Vagina (tissue), 2 donors: ENCODE results near the gene RBM33. TPM values are rescaled to one million over a fixed set of nuclear protein-coding genes. Genes with fewer than 3 reads are reported as not detected.
A peak's percentile ranks its signal among the peaks of the same experiment; 100 is the strongest.

Experiments
- DNase-seq, 2 donors: peaks; one replicate each; pipeline ENCODE4 v3.0.0-alpha.2; 2017; ENCODE audit errors: extremely low spot score in 2 of 2
- H3K27ac ChIP-seq: fragments of 200-600 bp; sonication (generic); one replicate; pipeline ENCODE4 v1.5.1; 2019
- H3K27me3 ChIP-seq: fragments of 200-600 bp; sonication (generic); one replicate; pipeline ENCODE4 v1.5.1; 2019
- H3K36me3 ChIP-seq, 2 donors: fragments of 200-600 bp; sonication (generic); one replicate each; pipeline ENCODE4 v1.5.1; 2017 to 2019
- H3K4me1 ChIP-seq: fragments of 200-600 bp; sonication (generic); one replicate; pipeline ENCODE4 v1.5.1; 2019
- H3K4me3 ChIP-seq, 2 donors: fragments of 200-600 bp; sonication (generic); 1 replicate in 1 of 2; 2 replicates in 1 of 2; pipeline ENCODE4 v1.5.1; 2016 to 2019
- H3K9me3 ChIP-seq: fragments of 200-600 bp; sonication (generic); one replicate; pipeline ENCODE4 v1.5.1; 2019
- CTCF ChIP-seq, 3 experiments: fragments of 450-650 bp in 2 of 3; fragments of 200-600 bp in 1 of 3; sonication (generic) in 1 of 3; IDR thresholded peaks; one replicate each; pipeline ENCODE4 v1.5.1; 2017 to 2019; ENCODE audit warnings: antibody characterized with exemption in 3 of 3, mild to moderate bottlenecking in 2 of 3, moderate library complexity in 2 of 3
- POLR2A ChIP-seq, 2 donors: fragments of 450-650 bp; IDR thresholded peaks; one replicate each; pipeline ENCODE4 v1.6.1; 2017; ENCODE audit warnings: antibody characterized with exemption in 2 of 2, mild to moderate bottlenecking in 2 of 2, moderate library complexity in 2 of 2
- POLR2AphosphoS5 ChIP-seq, 2 donors: sonication (generic); formaldehyde crosslinking; IDR thresholded peaks; one replicate each; pipeline ENCODE4 v1.9.0; 2017; ENCODE audit warnings: antibody characterized with exemption in 2 of 2, mild to moderate bottlenecking in 2 of 2, low read depth in 1 of 2; ENCODE audit not compliant: insufficient read depth in 1 of 2
- intact Hi-C: fragments of 100-400 bp; cut with DNase I; formaldehyde crosslinking; loops from one replicate; pipeline ENCODE4 v1.15.1; 2023
- total RNA-seq: library from RNA; depleted of rRNA; stranded (reverse); fragments of >200 nt; gene quantifications from one replicate; pipeline ENCODE4 v1.2.3, GENCODE V29; 2016

Gene RBM33
- total RNA-seq, 1 donor from 2014 or later: 63.8 TPM

GRCh38 chr7:155602750-155603149 is 41.7 kb upstream of the RBM33 start:
- intact Hi-C loops: loop anchor here (5.0 kb wide), 1 partner anchor 145 kb away; no protein-coding TSS in a partner anchor
- Histone ChIP-seq H3K4me3 (no peak overlapping the region), H3K36me3 (no peaks in the 10 kb centered on the region), H3K27ac (no peak overlapping the region), H3K4me1 (no peaks in the 10 kb centered on the region), H3K27me3 (no peaks in the 10 kb centered on the region), H3K9me3 (no peaks in the 10 kb centered on the region)
- no peak for DNase-seq
- no peak for TF ChIP-seq CTCF (IDR thresholded peaks at IDR 0.05)
- TF ChIP-seq POLR2AphosphoS5 (IDR thresholded peaks at IDR 0.05; ENCODE audit: insufficient read depth in 1 of 2, low read depth in 1 of 2): no peak
- TF ChIP-seq POLR2A (IDR thresholded peaks at IDR 0.05): no peak

- no peaks in the 10 kb centered on the region for H3K4me1 ChIP-seq
- peak in 1 of 2 donors; percentile 70 for DNase-seq
- H3K27me3 ChIP-seq: no peaks in the 10 kb centered on the region
- H3K9me3 ChIP-seq: no peaks in the 10 kb centered on the region
- TF ChIP-seq POLR2AphosphoS5 (IDR thresholded peaks at IDR 0.05; ENCODE audit: insufficient read depth in 1 of 2, low read depth in 1 of 2) (no peak), CTCF (IDR thresholded peaks at IDR 0.05) (no peak), POLR2A (IDR thresholded peaks at IDR 0.05) (no peak)
- no peaks in the 10 kb centered on the region for H3K36me3 ChIP-seq
- no peak overlapping the region for H3K27ac ChIP-seq
- H3K4me3 ChIP-seq: no peak overlapping the region
- intact Hi-C loops: loop anchor here (5.0 kb wide), 1 partner anchor 144 kb away; no protein-coding TSS in a partner anchor
Measured at GRCh38 chr7:155603205-155603857, 41.1 kb upstream of the RBM33 start.

DNA sequence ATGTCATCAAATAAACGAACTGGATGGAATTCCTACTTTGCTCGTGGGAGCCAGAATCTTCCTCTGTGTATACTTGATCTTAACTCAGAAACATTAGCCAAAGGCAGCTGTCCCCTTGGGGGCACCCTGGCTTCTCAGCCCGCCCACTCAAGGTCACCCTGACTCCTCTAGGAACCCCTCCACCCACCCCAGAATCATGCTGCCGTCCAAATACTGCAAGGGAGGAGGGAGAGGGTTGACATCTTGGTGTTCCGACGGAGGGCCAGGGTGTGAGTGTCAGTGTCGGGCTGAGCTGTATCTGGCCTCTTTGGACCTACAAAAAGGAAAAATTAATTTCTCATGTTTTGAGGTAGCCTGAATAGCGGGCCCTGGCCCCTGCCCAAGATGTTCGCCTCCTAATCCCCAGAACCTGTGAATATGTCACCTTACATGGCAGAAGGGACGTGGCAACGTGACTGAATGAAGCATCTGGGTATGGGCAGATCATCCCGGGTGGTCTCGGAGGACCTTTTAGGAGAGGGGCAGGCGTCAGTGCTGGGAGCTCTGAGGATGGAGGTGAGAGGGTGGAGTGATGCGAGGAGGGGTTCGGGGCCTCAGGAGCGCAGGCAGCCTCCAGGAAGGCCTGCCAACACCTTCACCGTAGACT is 40.5 kb upstream of the RBM33 start:
- Histone ChIP-seq H3K9me3 (no peaks in the 10 kb centered on the region), H3K27ac (no peak overlapping the region), H3K36me3 (no peaks in the 10 kb centered on the region), H3K4me3 (no peak overlapping the region), H3K4me1 (no peaks in the 10 kb centered on the region), H3K27me3 (no peaks in the 10 kb centered on the region)
- TF ChIP-seq POLR2A (IDR thresholded peaks at IDR 0.05) (no peak), CTCF (IDR thresholded peaks at IDR 0.05) (no peak), POLR2AphosphoS5 (IDR thresholded peaks at IDR 0.05; ENCODE audit: insufficient read depth in 1 of 2, low read depth in 1 of 2) (no peak)
- intact Hi-C loops: loop anchor here (5.0 kb wide), 1 partner anchor 143 kb away; no protein-coding TSS in a partner anchor
- DNase-seq: peak in 1 of 2 donors; percentile 88

DNA sequence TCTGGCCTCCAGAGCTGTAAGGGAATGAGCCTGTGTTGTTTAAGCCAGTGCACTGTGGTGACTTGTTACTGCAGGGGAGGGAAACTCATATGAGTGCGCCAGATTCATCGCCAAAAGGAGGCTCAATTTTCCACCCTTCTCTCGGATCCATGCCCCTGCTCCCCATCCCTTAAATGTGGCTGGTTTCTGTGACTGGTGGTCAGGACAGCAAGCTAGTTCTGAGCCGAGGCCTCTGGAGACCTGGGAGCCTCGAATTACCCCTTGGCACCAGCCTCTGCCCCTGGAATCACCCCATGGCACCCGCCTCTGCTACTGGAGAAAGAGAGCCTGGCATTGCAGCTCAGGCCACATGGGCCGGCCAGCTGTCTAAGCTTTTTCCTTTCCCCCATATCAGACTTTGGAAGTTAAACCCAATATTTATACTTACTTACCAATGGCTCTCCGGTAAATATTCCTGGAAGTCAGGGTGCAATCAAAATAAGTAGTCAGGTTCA is 39.9 kb upstream of the RBM33 start:
- intact Hi-C loops: loop anchor here (5.0 kb wide), 1 partner anchor 143 kb away; no protein-coding TSS in a partner anchor
- H3K4me3 ChIP-seq: no peak overlapping the region
- H3K4me1 ChIP-seq: no peaks in the 10 kb centered on the region
- DNase-seq: peak in 1 of 2 donors; percentile 84
- H3K27ac ChIP-seq: no peak overlapping the region
- no peaks in the 10 kb centered on the region for H3K27me3 ChIP-seq
- H3K36me3 ChIP-seq: no peaks in the 10 kb centered on the region
- no peaks in the 10 kb centered on the region for H3K9me3 ChIP-seq
- no peak for TF ChIP-seq POLR2A (IDR thresholded peaks at IDR 0.05)
- no peak for TF ChIP-seq POLR2AphosphoS5 (IDR thresholded peaks at IDR 0.05; ENCODE audit: insufficient read depth in 1 of 2, low read depth in 1 of 2)

DNA sequence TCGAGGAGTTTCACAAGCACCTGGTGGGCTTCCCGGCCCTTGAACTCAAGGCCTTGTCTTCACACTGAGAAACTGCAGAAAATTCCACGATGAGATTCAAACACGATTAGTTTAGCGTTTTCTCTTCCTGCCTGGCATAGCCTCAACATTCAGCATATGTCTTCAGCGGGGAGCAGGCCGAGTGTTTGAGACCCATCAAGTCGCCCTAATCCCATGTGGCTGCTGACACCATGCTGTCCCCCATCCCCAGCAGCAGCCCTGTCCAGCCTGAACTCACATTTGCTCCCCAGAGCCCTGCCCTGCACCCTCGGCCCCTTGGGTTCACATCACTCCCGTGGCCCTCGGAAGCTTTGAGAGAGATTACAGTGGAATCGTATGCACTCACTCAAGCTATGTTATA is 35.3 kb upstream of the RBM33 start:
- Histone ChIP-seq H3K27me3 (no peaks in the 10 kb centered on the region), H3K27ac (no peak overlapping the region), H3K4me3 (no peak overlapping the region), H3K9me3 (no peaks in the 10 kb centered on the region), H3K4me1 (no peaks in the 10 kb centered on the region), H3K36me3 (no peaks in the 10 kb centered on the region)
- intact Hi-C loops: no loop called here
- no peak for TF ChIP-seq POLR2AphosphoS5 (IDR thresholded peaks at IDR 0.05; ENCODE audit: insufficient read depth in 1 of 2, low read depth in 1 of 2)
- no peak for TF ChIP-seq CTCF (IDR thresholded peaks at IDR 0.05)
- no peak for TF ChIP-seq POLR2A (IDR thresholded peaks at IDR 0.05)
- no peak for DNase-seq
